LNCaP clone FGC (cell line): Measurements from ENCODE around the gene ITPR1.

Source experiments
- DNase-seq: peaks from one replicate; pipeline ENCODE4 v3.0.0-alpha.2; 2011; ENCODE audit warnings: low read depth
- H3K4me3 ChIP-seq: 2 replicates; pipeline ENCODE4 v1.5.1; 2011; ENCODE audit warnings: mild to moderate bottlenecking, low read depth, low read length, control low read depth
- TF ChIP-seq, protein P1 (sequence below): IDR thresholded peaks from 2 replicates; pipeline ENCODE4 v1.5.1; 2012; ENCODE audit warnings: mild to moderate bottlenecking; ENCODE audit not compliant: control insufficient read depth, insufficient read depth; ENCODE audit errors: extremely low read depth

ITPR1 gene

DNA sequence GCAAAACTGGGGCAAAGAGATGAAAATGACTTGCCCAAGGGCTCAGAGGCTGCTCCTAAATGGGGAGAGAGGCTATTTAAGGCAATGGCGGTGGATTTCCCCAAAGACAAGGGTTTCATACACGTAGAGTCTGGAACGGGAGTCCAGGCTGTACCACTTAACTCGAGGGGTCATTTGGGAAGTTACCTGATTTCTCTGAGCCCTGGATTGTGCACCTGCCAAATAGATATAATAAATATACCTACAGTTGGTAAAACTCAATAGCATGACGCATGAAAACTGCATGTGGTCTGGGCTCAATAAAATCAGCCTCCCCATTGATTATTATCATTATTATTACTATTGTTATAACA, 1.3 kb upstream of the ITPR1 start:
- H3K4me3 ChIP-seq: peak overlapping the region; percentile 84
- no peak for DNase-seq

DNA sequence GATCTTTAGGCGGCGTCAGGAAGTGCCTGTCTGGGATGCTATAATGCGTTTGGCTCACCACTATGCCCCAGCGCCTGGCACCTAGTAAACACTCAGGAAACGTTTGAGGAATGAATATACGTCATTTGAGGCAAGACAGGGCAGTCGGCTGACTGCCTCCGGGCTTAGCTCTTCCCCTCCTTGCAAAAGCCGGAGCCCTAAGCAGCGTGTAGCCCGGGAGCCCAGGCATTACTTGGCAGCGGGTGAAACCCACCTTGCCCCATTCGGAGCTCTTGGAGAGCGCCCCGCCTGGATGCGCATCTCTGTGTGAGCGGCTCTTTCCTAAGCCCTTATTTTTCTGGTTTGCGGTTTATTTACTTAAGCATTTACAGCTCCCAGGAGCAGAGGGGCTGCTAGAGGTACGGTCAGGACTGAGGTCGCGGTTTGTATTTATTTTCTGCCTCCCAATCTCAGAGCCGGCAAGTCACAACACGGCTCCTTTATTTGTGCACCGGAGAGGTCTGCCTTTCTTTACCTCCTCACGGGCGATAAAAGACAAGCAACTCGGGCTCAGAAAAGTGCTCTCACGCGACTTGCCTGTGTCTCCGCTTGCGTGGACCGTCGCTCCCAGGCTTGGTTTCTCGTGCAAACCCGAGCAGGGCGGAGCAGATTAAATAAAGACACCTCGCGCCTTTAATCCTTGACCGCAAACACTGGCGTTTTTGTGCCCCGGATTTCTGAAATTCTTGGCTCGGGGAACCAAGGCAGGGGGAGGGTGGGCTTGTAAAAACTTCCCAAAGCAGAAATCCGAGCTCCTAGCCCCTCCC, 737 bp upstream of the ITPR1 start:
- DNase-seq: peak; percentile 34
- TF ChIP-seq, protein P1, sequence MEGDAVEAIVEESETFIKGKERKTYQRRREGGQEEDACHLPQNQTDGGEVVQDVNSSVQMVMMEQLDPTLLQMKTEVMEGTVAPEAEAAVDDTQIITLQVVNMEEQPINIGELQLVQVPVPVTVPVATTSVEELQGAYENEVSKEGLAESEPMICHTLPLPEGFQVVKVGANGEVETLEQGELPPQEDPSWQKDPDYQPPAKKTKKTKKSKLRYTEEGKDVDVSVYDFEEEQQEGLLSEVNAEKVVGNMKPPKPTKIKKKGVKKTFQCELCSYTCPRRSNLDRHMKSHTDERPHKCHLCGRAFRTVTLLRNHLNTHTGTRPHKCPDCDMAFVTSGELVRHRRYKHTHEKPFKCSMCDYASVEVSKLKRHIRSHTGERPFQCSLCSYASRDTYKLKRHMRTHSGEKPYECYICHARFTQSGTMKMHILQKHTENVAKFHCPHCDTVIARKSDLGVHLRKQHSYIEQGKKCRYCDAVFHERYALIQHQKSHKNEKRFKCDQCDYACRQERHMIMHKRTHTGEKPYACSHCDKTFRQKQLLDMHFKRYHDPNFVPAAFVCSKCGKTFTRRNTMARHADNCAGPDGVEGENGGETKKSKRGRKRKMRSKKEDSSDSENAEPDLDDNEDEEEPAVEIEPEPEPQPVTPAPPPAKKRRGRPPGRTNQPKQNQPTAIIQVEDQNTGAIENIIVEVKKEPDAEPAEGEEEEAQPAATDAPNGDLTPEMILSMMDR: peak; percentile 21; the same call in 1 of the 2 replicates
- peak overlapping the region; percentile 84 for H3K4me3 ChIP-seq

More for the DNA sequence above, 1.3 kb upstream of the ITPR1 start:
- TF ChIP-seq, protein P1: no peak

DNA sequence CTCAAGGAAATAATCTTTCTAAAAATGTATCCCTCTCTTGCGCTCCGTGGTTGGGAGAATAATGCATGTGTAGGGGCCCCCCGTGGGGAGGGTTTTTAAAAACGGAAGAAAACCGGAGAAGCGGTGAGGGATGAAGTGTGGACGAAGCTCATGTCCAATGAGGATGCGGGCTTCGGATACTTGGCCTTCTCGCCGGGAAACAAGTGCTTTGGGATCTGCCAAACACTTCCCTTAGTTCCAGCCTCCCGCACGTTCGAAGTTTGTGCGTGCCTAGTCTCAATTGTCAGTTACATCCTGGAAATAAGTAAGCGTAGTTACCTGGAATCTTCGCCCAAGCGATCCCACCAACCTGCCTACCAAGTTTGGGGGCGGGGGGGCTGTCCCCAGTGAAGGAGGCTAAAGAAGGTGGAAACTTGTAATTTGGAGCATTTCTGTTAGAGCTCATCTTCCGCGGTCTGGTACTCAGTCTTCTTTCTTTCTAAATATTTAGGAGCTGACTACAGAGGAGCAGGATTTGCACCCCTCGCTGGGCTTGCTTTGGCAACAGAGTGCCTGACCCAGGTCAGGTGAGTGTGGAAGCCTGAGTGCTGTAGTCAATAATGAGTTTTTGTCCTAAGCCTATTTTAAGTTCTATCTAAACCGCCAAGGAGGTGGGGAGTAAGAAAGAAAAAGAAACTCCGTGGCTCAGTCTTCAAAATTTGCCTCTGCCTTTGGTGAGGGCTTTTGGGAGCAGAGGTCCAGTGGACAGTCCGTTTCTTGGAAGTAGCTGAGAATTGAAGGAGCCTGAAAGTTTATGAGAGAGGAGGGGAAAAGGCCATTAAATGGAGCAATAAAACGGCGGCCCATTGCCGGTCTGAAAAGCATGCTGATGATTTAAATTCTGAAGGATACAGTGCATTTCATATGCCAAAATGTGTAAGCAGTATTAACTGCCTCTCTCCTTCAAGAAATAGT, 1.1 kb downstream of the ITPR1 start:
- no peak for DNase-seq
- TF ChIP-seq, protein P1: no peak

DNA sequence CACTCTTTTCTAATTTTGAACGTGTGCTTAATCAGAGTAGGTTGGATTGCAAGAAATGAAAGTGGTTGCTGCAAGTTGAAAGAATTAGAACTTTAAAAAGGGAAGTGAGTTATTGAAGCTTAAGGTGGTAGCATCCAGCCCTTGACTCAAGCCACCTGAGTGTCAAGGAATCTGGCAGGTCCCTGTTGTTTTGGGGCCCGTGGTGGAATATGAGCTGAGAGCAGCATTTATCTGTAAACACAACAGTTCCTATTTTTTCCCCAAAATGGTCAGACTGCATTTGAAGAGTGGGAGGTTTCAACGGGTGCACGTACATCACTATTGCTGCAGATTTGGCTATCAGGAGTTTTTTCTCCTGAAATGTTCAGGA, 1.7 kb downstream of the ITPR1 start:
- TF ChIP-seq, protein P1: no peak
- DNase-seq: no peak
- no peak overlapping the region for H3K4me3 ChIP-seq

More for the DNA sequence above, 1.1 kb downstream of the ITPR1 start:
- peak overlapping the region; percentile 84 for H3K4me3 ChIP-seq

DNA sequence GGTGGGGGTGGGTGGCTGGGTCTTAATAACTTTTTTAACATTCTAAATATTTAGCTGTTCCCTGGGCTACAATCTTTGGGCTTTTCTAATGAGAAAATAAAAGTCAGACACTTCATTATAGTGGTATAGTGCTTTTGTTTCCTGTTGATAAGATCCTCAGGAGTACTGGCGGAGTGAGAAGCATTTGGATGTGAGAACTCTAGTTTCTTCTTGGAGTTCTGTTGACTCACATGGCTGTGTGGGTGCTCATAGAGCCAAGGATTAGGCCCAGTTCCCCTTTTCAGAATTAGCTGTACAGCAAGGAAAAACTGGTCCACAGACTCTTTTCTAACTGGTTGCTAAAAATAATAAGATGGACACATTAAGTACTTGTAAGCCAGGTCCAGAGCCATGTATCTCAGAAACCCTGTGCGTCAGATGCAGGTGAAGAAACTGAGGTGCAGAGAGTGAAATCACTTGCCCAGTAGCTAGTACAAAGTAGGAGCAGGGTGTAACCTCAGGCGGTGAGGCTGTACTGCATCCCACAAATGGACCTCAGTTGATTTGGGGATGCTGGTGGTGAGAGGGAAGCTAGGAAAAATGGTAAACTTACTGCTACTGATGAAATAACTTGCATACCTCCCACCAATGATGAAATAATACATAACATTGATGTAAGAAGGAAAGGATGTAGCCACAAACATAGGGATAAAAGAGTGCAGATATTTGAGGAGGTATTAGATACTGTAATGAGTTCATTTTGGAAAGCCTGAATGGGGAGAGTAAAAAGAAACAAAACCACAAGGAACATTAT, 2.3 kb downstream of the ITPR1 start:
- no peak overlapping the region for H3K4me3 ChIP-seq

DNA sequence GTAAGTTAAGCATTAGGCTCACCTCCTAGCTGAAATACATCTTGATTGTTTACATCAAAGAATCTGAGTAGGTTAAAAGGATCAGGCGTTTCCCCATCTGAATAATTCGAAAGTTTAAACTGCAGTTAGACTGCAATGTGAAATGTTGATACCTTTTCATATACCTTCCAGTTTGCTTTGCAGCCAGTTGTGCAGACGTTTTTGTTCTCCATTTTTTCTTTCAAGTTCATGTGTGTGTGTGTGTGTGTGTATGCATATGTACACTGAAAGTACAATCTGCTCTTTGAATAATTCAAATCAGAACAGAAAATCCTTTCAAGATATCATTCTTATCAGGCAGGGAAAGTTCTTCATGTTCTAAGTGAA, 2.9 kb downstream of the ITPR1 start:
- H3K4me3 ChIP-seq: no peak overlapping the region
- TF ChIP-seq, protein P1: no peak
- no peak for DNase-seq

More for the DNA sequence above, 2.3 kb downstream of the ITPR1 start:
- TF ChIP-seq, protein P1: no peak
- DNase-seq: no peak
